Right lobe of liver (tissue), 6 donors: ENCODE data around the gene PCNA. TPM values are rescaled to one million over a fixed set of nuclear protein-coding genes. Genes with fewer than 3 reads are reported as not detected.
A peak's percentile ranks its signal among the peaks of the same experiment; 100 is the strongest.

Source experiments
- ATAC-seq, 4 donors: fragments of 200-7000 bp; cut with Tn5 transposase; one replicate each; pipeline ENCODE4 v1.9.1; 2020; ENCODE audit warnings: mild to moderate bottlenecking in 4 of 4, moderate library complexity in 4 of 4
- DNase-seq, 3 donors: peaks; one replicate each; pipeline ENCODE4 v3.0.0-alpha.2; 2020
- H3K27ac ChIP-seq, 3 donors: fragments of 200-600 bp; one replicate each; pipeline ENCODE4 v1.8.0; 2022
- H3K27me3 ChIP-seq, 2 donors: fragments of 200-600 bp; one replicate each; pipeline ENCODE4 v1.8.0; 2022
- H3K36me3 ChIP-seq, 4 donors: fragments of 200-600 bp; sonication (generic) in 1 of 4; one replicate each; pipeline versions ENCODE4 v1.5.1 to v1.8.0; 2017 to 2022; ENCODE audit warnings: control low read depth in 1 of 4
- H3K4me1 ChIP-seq, 4 donors: fragments of 200-600 bp; sonication (generic) in 1 of 4; one replicate each; pipeline versions ENCODE4 v1.5.1 to v1.8.0; 2017 to 2022; ENCODE audit warnings: control low read depth in 1 of 4
- H3K4me3 ChIP-seq, 3 donors: fragments of 200-600 bp; one replicate each; pipeline ENCODE4 v1.8.0; 2022
- H3K9me3 ChIP-seq, 4 donors: fragments of 200-600 bp; sonication (generic) in 1 of 4; one replicate each; pipeline versions ENCODE4 v1.5.1 to v1.8.0; 2017 to 2022; ENCODE audit warnings: control low read depth in 1 of 4
- CTCF ChIP-seq, 4 donors: fragments of 200-600 bp in 3 of 4; fragments of 450-650 bp in 1 of 4; IDR thresholded peaks; one replicate each; pipeline versions ENCODE4 v1.5.1 to v1.8.0; 2016 to 2022; ENCODE audit warnings: antibody characterized with exemption in 4 of 4, mild to moderate bottlenecking in 2 of 4
- POLR2A ChIP-seq: fragments of 450-650 bp; IDR thresholded peaks from one replicate; pipeline ENCODE4 v1.6.1; 2017; ENCODE audit warnings: antibody characterized with exemption, mild to moderate bottlenecking
- WGBS: methylation state at CpG from one replicate; pipeline ENCODE4 v1.1.6; 2018; ENCODE audit warnings: low coverage, low lambda C conversion rate; ENCODE audit not compliant: insufficient coverage; ENCODE audit errors: missing lambda C conversion rate; 5-methylcytosine and 5-hydroxymethylcytosine counted together
- intact Hi-C, 2 donors: fragments of 100-400 bp; cut with DNase I; formaldehyde crosslinking; loops; one replicate each; pipeline versions ENCODE4 v1.11.2 to v1.14.1; 2022
- total RNA-seq, 6 experiments: library from RNA; depleted of rRNA in 2 of 6; stranded (reverse); fragments of >200 nt in 2 of 6; fragmentation: NEBNext Ultra II Directional in 3 of 6; extraction: Animal tissue kit (Norgen Biotek cat#: 25700) in 3 of 6; gene quantifications; one replicate each; pipeline versions ENCODE4 v1.1.0 to v1.2.4, GENCODE V29; 2016 to 2023
- donor health status: DM: no; HTN: yes; CAD: no.
- donor health status: DM: no; HTN: no; CAD: no.
- donor health status: DM: no; HTN: no; CAD: no.
- donor health status: DM: no; HTN: yes; CAD: no.
- donor health status: DM: no; HTN: yes; CAD: no.

Gene PCNA
- total RNA-seq, 6 experiments from 2014 or later: 14.8 to 56.1 (median 16.1) TPM

GRCh38 chr20:5128886-5129285, 9.1 kb upstream of the PCNA start:
- H3K27me3 ChIP-seq: no peaks in the 10 kb centered on the region
- H3K4me1 ChIP-seq: peaks cover 0 to 13% (median 7%) of the 10 kb centered on the region in 4 donors
- ATAC-seq (no peak), DNase-seq (no peak)
- H3K27ac ChIP-seq: peak overlapping the region in 1 of 3 donors; percentile 92
- no peaks in the 10 kb centered on the region for H3K36me3 ChIP-seq
- intact Hi-C loops: loop anchor here (5.0 kb wide), 1 partner anchor 63 kb away; no protein-coding TSS in a partner anchor
- 35% methylated on average over 6 of the region's 6 CpGs for WGBS
- no peaks in the 10 kb centered on the region for H3K9me3 ChIP-seq
- TF ChIP-seq POLR2A: no peak
- TF ChIP-seq CTCF (IDR thresholded peaks at IDR 0.05): no peak
- H3K4me3 ChIP-seq: no peak overlapping the region

- intact Hi-C loops: loop anchor here (5.0 kb wide), 1 partner anchor 64 kb away; no protein-coding TSS in a partner anchor
- Histone ChIP-seq H3K4me1 (peaks cover 0 to 13% (median 7%) of the 10 kb centered on the region in 4 donors), H3K4me3 (peak overlapping the region; percentile 62 to 92 (median 90)), H3K9me3 (no peaks in the 10 kb centered on the region), H3K36me3 (no peaks in the 10 kb centered on the region), H3K27ac (peak overlapping the region; percentile 87 to 95 (median 92)), H3K27me3 (no peaks in the 10 kb centered on the region)
- no peak for TF ChIP-seq POLR2A
- TF ChIP-seq CTCF (IDR thresholded peaks at IDR 0.05): no peak
- 27% methylated on average over 6 of the region's 6 CpGs for WGBS
- ATAC-seq: no peak
- no peak for DNase-seq
Measured at GRCh38 chr20:5127859-5128424, 8.2 kb upstream of the PCNA start.

GRCh38 chr20:5127204-5127858, 7.6 kb upstream of the PCNA start:
- ATAC-seq (peak in 3 of 4 donors; percentile 1 to 5 (median 5)), DNase-seq (peak in 2 of 3 donors; percentile 49 to 64)
- intact Hi-C loops: loop anchor here (5.0 kb wide), 1 partner anchor 65 kb away; no protein-coding TSS in a partner anchor
- peak overlapping the region; percentile 87 to 95 (median 92) for H3K27ac ChIP-seq
- H3K4me1 ChIP-seq: peaks cover 0 to 13% (median 7%) of the 10 kb centered on the region in 4 donors
- H3K27me3 ChIP-seq: no peaks in the 10 kb centered on the region
- no peaks in the 10 kb centered on the region for H3K9me3 ChIP-seq
- H3K36me3 ChIP-seq: no peaks in the 10 kb centered on the region
- TF ChIP-seq CTCF (IDR thresholded peaks at IDR 0.05) (no peak), POLR2A (peak; percentile 44)
- peak overlapping the region; percentile 62 to 92 (median 90) for H3K4me3 ChIP-seq
- WGBS: 0% methylated on average over 12 of the region's 44 CpGs

- H3K27ac ChIP-seq: peak within 1 kb of the TSS; percentile 87 to 95 (median 92)
- DNase-seq (peak; percentile 100), ATAC-seq (peak; percentile 90 to 97 (median 94))
- intact Hi-C loops: loop anchor here (5.0 kb wide), 1 partner anchor 66 kb away; no protein-coding TSS in a partner anchor
- H3K4me1 ChIP-seq: peaks cover 0 to 13% (median 7%) of the 10 kb centered on the region in 4 donors
- H3K9me3 ChIP-seq: no peaks in the 10 kb centered on the region
- WGBS: 0% methylated on average over 26 of the region's 78 CpGs
- H3K4me3 ChIP-seq: peak within 1 kb of the TSS; percentile 62 to 92 (median 90)
- H3K27me3 ChIP-seq: no peaks in the 10 kb centered on the region
- TF ChIP-seq POLR2A: peak; percentile 90
- peak; percentile 66 to 73 (median 67) for TF ChIP-seq CTCF (IDR thresholded peaks at IDR 0.05)
- no peaks in the 10 kb centered on the region for H3K36me3 ChIP-seq
Measured at GRCh38 chr20:5126512-5127203, 6.9 kb upstream of the PCNA start, which contains the start of gene CDS2. CDS2 (plus strand) TSS chr20:5127008; CDS start chr20:5127093, 85 bp downstream.
